GM18873 (cell line): Measurements from ENCODE around the gene KCP.
"Not testable (repeated sequence)": the region's sequence is repeated elsewhere in the genome, so short reads cannot be mapped to it uniquely, and the experiment has no call there.

Source experiments
- ATAC-seq: cut with Tn5 transposase; IDR thresholded peaks from one replicate; pipeline ENCODE4 v1.9.1; 2021; ENCODE audit warnings: mild to moderate bottlenecking, moderate library complexity, moderate number of reproducible peaks; ENCODE audit not compliant: unreplicated experiment, low FRiP score

KCP gene

GRCh38 chr7:128910569-128910945 lies at the start of gene KCP:
Gene KCP, minus strand, starts transcription at chr7:128910709. Its CDS starts 33 bp downstream, at chr7:128910676.
- no peak for ATAC-seq

- no peak for ATAC-seq
These were observed 48.8 kb upstream of the KCP start for GRCh38 chr7:128959296-128959695.

DNA sequence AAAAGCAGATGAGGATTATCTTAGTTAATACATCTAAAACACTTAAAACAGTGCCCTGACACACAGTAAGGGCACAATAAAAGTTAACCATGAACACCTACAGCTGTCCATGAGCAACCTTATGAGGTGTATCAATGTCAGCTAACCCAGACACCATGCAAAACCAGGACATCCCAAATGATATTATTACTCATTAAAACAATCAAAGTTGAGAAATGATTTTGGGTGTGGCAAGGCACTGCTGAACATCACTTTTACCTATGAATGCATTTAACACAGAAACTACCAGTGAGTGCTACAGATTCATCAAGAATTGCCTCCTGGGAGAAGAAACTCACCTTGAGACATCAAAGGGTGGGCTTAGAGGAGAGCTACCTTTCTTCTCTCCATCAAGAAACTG lies 45.5 kb upstream of the KCP start:
- ATAC-seq, result no peak

- no peak for ATAC-seq
These were observed 44.6 kb upstream of the KCP start for GRCh38 chr7:128954830-128955802.

GRCh38 chr7:128954150-128954549 lies 43.6 kb upstream of the KCP start:
- no peak for ATAC-seq

- no peak for ATAC-seq
These were observed 40.8 kb upstream of the KCP start for GRCh38 chr7:128951296-128951695.

DNA sequence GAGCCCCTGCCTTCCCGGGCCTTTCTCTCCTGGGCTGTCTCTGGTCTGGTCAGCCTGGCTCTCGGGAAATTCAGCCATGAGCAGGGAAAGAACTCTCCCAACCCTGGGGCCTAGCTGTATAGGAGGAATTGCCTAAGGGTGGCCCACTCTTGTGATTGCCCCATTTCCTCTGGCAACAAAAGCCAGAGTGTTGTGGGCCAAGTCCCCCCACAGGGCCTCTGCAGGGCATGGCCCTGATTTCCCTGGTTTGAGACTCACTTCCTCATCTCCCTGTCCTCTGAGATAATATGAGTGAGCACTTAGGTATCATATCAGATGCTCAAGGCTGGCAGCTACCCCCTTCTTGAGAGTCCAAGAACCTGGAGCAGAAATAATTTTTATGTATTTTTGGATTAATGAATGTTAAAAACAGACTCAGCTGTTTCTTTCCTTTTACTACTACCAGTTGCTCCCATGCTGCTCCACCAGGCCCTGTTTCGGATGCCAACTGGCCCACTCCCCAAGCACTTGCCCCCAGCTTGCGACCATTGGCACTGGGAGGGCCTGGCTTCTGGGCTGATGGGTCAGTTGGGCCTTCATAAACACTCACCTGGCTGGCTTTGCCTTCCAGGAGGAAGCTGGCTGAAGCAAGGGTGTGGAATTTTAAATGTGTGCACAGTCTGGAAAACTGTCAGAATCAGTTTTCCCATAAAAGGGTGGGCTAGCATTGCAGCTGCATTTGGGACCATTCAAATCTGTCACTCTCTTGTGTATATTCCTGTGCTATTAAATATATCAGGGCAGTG lies 38.7 kb upstream of the KCP start:
- ATAC-seq, result no peak

- ATAC-seq, result no peak
These were observed 37.9 kb upstream of the KCP start for GRCh38 chr7:128948312-128948973.

DNA sequence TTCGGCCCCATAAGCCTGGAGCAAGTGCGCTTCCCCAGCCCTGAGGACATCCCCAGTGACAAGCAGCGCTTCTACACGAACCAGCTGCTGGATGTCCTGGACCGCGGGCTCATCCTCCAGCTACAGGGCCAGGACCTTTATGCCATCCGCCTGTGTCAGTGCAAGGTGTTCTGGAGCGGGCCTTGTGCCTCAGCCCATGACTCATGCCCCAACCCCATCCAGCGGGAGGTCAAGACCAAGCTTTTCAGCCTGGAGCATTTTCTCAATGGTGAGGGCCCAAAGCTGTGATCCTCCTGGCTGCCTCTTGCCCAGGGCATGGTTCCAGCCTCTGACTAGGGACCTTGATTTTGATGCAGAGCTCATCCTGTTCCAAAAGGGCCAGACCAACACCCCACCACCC lies 37.3 kb upstream of the KCP start:
- no peak for ATAC-seq

GRCh38 chr7:128946936-128947830 lies 36.7 kb upstream of the KCP start:
- no peak for ATAC-seq

DNA sequence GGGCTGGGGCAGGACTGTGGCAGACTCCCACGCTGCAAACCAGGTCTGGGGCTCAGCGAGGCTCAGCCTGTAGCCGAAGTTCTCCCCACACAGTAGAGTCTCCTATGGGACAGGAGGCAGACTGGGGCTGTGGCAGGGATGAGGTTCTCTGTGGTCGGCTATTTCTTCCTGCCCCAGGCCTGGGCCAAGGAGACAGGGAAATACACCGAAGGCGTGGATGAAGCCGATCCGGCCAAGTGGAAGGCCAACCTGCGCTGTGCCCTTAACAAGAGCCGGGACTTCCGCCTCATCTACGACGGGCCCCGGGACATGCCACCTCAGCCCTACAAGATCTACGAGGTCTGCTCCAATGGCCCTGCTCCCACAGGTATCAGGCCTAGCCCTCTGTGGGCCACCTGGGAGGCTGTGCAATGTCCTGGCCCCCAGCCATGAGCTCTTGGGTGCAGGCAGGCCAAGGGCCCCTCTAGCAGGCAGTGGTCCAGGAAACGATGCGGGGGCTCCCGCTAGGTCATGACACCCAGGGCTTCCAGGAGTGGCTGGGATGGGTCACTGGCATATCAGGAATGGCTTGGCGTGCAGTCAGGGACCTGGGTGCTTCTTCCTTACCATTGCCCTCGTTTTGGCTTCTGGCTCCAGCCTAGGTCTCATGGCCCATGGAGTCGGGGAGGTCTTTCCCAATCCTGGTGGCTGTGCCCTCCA lies 35.3 kb upstream of the KCP start:
- ATAC-seq, result no peak

DNA sequence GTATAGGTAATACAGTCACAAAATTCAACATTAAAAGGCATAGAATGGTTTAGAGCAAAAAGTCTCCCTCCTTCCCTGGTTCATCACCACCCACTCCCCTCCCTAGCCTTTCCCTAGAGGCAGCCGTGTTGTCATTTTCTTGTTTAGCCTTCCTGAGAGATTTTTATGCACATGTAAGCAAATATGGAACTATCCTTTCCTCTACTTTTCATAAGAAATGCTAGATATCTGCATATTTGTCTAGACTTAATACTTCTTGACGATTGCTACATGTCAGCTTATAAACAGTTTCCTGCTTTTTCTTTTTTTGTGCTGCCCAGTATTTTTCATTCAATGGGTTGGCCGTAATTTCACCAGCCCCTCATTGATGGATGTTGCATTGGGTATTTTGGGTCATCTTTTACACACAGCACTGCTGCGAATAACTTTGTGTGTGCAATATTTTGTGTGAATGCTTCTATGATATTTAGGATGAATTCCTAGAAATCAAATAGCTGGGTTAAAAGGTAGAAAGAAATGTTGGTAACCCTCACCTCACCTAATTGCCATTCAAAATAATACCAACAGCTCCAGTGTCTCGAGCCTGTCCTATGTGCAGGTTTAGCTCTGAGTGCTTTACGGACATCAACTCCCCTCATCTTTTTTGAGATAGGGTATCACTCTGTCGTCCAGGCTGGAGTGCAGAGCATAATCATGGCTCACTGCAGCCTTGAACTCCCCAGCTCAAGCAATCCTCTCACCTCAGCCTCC lies 34.2 kb upstream of the KCP start:
- no peak for ATAC-seq

DNA sequence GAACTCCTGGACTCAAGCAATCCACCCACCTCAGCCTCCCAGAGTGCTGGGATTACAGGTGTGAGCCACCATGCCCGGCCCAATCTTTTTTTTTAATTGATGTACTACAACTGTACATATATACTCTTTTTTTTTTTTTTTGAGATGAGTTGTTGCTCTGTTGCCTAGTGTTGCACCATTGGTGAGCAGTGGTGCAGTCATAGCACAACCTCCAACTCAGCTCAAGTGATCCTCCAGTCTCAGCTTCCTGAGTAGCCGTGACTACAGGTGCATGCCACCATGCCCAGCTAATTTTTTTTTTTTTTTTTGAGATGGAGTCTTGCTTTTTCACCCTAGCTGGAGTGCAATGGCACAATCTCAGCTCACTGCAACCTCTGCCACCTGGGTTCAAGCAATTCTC lies 32.7 kb upstream of the KCP start:
- not testable (repeated sequence) for ATAC-seq

- ATAC-seq, result no peak
These were observed 31.5 kb upstream of the KCP start for GRCh38 chr7:128941946-128942526.

GRCh38 chr7:128941323-128941890 lies 30.9 kb upstream of the KCP start:
- no peak for ATAC-seq

GRCh38 chr7:128940494-128941322 lies 30.2 kb upstream of the KCP start:
- peak; percentile 37 for ATAC-seq

DNA sequence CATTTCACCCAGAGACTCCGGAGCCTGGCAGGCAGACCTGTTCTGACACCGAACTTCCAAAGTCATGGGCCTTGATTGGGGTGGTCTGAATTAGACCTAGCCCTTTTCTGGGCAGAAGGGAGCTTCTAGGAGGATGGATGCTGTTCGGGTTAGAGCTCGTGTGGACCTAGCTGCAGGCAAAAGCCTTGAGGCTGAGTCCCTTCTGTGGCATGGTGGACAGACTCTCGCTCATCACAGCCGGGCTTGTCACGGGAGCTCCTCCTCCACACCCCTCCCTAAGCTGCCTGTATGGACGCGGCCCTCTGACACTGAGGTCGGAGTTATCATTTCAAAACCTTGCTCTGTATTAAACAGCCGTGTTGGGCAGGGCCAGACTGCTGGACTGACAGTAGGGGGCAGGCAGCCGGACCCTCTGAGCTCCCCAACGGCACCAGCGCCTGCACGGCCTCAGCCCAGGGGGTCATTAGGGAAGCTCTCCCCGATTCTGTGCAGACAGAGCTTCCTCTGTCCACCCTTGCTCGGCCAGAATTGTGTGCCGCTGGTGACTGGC lies 29.4 kb upstream of the KCP start:
- ATAC-seq, result peak; percentile 11
